Subcutaneous adipose tissue (tissue), 4 donors: ENCODE measurements around the gene LGALSL. TPM values are rescaled to one million over a fixed set of nuclear protein-coding genes. Genes with fewer than 3 reads are reported as not detected.

Source experiments
- CTCF ChIP-seq: fragments of 450-650 bp; IDR thresholded peaks from one replicate; pipeline ENCODE4 v1.5.1; 2016; ENCODE audit warnings: low read depth, mild to moderate bottlenecking, control low read depth, antibody characterized with exemption, moderate library complexity
- total RNA-seq, 4 donors: library from RNA; depleted of rRNA; stranded (reverse); fragments of >200 nt; gene quantifications; one replicate each; pipeline ENCODE4 v1.1.0, GENCODE V29; 2016

Gene LGALSL
- total RNA-seq, 4 donors from 2014 or later, result 8.8 to 25.6 (median 9.8) TPM

DNA sequence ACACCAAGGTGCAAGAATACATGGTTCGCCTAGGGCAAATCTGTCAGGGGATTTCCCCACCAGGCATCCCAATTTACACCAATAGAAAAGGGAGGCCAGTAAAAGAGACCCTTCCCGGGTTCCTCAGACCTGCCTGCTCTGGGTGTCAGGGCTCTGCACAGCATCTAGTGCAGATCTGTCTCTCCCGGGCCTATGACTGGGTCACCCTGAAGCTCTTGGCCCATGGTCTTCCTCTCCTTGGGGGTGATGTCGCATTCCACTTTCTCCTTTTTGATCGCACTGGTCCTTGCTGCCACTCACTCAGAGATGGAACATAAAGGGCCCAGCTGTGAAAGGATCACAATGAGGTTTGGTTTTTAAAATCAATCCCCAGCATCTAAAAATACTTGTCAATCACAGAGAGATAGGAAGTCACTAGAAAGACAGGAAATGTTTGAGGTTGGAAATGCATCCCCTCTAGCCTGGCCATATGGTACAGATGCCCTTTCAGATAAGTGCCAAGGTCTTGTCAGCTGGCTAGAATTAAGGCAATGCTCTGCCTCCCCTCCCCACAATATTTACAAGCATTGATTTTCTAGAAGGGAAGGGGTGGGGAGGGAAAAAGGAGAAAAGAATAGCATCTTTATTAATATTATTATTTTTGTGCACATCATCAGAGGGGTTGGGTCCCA, 35.3 kb downstream of the LGALSL start:
- TF ChIP-seq CTCF, result no peak

DNA sequence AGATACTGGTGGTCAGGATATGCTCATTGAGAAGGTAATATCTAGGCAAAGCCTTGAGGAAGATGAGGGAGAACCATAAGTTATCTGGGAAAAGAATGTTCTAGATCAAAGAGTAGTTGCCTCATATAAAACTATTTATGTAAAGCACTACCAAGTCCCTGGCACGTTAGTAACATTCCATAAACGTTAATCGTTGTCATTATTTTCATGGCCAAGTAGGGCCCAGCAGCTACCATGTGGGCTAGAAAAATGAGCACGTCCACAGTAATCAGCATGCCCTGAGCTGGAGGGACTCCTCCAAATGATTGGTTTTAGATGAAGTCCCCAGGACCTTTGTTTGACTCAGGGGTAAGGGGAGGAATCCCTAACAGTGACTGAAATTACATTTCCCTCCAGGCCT, 37.5 kb downstream of the LGALSL start:
- no peak for TF ChIP-seq CTCF

- no peak for TF ChIP-seq CTCF
Observed at GRCh38 chr2:64492272-64492671, 38.3 kb downstream of the LGALSL start.

GRCh38 chr2:64492821-64493220, 38.9 kb downstream of the LGALSL start:
- TF ChIP-seq CTCF, result no peak

- no peak for TF ChIP-seq CTCF
Observed at GRCh38 chr2:64493788-64494187, 39.8 kb downstream of the LGALSL start.

DNA sequence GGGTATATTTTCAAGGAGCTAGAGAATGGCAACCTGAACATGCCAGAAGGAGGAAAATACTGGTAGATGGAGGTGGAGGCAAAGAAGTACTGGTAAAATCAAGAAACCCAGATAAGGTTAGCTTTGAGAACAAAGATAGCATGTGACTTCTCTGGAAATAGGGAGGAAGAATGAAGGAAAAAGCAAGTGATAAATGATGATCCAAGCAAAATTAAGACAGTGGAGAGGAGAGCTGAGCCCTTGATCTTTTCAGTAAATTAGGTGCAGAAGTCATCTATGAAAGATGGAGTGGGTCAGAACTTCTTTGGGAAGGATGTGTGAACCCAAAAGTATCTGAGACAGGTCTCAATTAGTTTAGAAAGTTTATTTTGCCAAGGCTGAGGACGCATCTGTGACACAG, 44.5 kb downstream of the LGALSL start:
- no peak for TF ChIP-seq CTCF

GRCh38 chr2:64500549-64500948, 46.6 kb downstream of the LGALSL start:
- TF ChIP-seq CTCF, result no peak
